HG02623 (cell line): ENCODE data around the gene SPOCK2.

Source experiments
- ATAC-seq: cut with Tn5 transposase; IDR thresholded peaks from one replicate; pipeline ENCODE4 v1.9.1; 2021; ENCODE audit warnings: moderate library complexity; ENCODE audit not compliant: unreplicated experiment

Gene SPOCK2

GRCh38 chr10:72013202-72013945, 75.0 kb downstream of the SPOCK2 start:
- no peak for ATAC-seq

DNA sequence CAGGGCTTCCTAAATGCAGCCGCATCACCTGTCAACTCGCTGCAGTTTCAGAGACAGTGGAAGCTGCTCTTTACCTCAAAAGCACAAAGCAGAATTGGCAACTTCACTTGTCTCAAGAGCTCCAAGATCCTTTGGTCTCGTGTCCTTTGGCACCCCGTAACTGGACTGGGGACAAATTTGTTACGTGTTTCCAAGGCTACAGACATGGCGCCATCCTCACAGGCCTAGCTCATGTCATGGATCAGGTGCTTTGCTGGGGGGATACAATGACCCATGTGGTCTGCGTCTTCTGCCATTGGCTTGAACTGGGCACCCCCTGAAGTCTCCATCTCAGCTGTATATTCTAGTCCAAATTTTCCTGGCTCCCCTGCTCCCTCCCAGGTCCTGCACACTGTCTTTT, 75.6 kb downstream of the SPOCK2 start:
- no peak for ATAC-seq

DNA sequence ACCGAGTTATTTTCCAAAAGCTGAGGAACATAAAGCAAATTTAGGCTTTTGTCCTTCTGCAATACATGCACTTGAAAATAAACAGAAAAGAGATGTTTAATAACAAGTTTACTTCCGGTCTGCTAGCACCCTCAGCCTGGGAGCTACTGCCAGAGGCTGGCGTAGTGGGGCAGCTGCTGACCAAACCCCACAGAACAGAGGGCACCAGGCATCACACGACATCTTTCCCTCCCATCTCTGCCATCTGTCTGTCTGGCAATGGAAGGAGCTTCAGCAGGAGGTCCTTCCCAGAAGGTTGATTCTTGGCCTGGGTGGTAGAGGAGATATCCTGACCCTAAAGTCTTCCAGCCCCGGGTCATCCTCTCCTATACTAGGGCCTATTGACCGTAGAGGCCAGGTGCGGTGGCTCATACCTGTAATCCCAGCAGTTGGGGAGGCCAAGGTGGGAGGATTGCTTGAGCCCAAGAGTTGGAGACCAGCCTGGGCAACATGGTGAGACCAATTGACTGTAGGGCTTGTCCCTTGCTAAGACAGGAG, 76.3 kb downstream of the SPOCK2 start:
- no peak for ATAC-seq

DNA sequence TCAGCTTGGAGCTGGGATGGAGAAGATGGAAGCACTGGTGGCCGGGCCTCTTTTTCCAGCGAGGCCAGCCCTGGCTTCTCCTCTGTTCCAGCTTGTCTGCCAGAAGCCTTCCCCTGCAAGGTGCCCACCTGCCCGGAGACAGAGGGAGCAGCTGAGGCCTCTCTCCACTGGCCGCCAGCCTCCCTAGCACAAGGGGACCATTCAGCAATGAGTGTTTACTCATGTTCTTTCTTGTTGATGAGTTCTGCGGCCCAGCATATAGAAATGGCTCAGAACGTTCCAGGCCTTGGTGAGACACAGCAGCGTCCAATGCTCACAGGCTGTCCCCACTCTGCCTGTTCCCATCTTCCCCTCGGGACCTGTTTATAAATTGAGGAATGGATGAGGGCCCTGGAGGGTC, 76.9 kb downstream of the SPOCK2 start:
- no peak for ATAC-seq

GRCh38 chr10:72011016-72011415, 77.3 kb downstream of the SPOCK2 start:
- ATAC-seq = no peak

DNA sequence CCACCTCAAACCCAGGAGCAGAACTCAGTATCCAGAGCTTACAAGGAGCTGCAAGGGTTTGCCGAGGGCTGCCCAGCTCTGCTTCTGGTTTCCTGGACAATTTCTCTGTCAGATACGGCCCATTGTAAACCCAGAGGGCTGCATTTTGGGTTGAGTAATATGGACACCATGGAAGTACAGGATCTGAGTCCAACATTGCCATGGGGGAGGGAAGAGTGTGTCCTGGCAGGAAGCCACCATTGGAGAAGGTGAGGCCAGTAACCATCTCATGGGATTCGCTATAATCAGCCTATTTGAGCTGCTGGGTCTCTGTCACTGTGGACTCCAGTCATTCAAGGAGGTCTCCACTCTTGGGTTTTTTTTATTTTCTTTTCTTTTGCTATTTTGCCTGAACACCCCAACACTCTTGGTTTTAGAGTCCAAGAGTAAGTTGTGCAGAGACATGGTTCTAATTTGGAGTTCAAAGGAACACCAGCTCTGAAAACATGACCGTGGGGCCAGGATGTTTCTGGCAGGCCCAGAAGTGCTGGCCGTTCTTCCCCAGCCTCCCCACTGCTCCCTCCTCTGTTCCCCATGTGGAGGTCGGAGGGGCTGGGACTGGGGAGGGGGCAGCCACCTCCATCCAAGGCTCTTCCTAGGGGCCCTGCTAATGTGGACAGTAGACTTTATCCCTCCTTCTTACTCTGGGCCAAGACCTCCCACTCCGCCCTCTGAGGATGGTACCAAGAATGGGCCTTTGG, 77.9 kb downstream of the SPOCK2 start:
- no peak for ATAC-seq

GRCh38 chr10:72009425-72010081, 78.8 kb downstream of the SPOCK2 start:
- no peak for ATAC-seq

DNA sequence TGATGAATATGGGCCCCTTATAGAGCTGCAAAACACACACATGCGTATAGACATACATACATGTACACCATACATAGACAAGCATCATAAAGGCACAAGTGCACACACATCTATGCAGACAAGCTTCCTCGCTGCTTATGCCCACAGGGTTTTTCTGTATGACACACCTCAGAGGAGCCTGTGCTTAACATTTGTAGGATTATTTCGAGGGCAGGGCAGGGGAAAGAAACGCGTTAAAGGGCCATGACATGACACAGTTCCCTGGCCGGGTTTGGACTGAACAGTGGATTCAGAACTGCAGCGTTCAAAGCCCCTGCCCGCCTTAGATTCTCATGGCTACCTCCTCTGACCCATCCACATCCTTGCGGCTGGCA, 79.3 kb downstream of the SPOCK2 start:
- ATAC-seq = no peak
